ENCODE results near the gene F7. TPM values are rescaled to one million over a fixed set of nuclear protein-coding genes. Genes with fewer than 3 reads are reported as not detected.
"Not testable (repeated sequence)": the region's sequence is repeated elsewhere in the genome, so short reads cannot be mapped to it uniquely, and the experiment has no call there.

The F7 gene
- polyA plus RNA-seq, 4 donors = 0.24 to 45.3 TPM; not detected in 2

DNA sequence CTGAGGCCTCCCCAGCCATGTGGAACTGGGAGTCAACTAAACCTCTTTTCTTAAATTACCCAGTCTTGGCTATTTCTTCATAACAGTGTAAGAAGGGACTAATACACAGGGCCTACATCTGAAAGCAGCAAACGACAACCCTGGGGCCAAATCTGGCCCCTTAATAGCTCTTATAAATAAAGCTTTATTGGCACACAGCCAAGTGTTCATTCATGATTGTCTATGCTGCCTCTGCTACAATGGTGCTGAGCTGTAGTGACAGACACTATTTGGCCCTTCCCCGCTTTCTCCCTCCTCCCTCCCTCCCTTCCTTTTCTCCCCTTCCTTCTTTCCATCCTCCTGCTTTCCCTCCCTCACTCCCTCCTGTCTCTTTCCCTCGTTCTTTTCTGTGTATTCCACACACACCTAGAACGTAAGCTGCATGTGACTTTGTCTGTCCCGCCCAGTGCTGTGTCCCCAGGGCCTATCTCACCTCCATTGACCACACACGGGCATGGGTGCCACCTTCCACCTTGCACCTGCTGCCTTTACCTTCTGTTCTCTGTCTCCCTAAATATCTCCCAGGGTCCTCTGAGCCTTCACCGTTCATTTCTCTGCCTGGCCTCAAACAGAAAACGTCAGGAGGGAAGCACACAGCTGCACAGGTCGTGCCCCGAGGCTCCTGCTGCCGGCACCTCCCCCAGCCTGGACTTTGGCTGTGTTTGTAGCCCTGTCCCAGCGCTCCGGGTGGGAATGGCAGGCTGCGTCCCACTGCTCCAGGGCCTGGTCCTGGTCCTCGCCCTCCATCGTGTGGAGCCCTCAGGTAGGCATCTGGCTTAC lies 52.5 kb downstream of the F7 start, which contains the start of gene PROZ:
Gene PROZ, plus strand, starts transcription at position 720 of the 819 bp plus-strand sequence. Its CDS starts 13 bp downstream, at position 733.
- peaks cover 0 to 17% (median 0%) of the 10 kb centered on the region in 3 donors for H3K4me1 ChIP-seq (ENCODE audit: control insufficient read depth in 3 of 3, insufficient read depth in 2 of 3, low read depth in 1 of 3, low read length in 2 of 3)
- WGBS, 3 donors = 25 to 50% (median 34%) methylated on average over 16 of the region's 16 CpGs
- H3K9me3 ChIP-seq (ENCODE audit: control insufficient read depth in 2 of 2, insufficient read depth in 1 of 2, low read depth in 1 of 2, low read length in 1 of 2) = no peaks in the 10 kb centered on the region
- peaks cover 0 to 16% (median 4%) of the 10 kb centered on the region in 3 donors for H3K27me3 ChIP-seq (ENCODE audit: control insufficient read depth in 3 of 3, insufficient read depth in 3 of 3, low read length in 3 of 3)
- FAIRE-seq (no peak), DNase-seq (peak; percentile 50 to 64)
- no peak within 1 kb of the TSS for H3K27ac ChIP-seq (ENCODE audit: low read depth in 1 of 3, low read length in 2 of 3)
- no peaks in the 10 kb centered on the region for H3K36me3 ChIP-seq (ENCODE audit: control insufficient read depth in 3 of 3, insufficient read depth in 2 of 3, low read depth in 1 of 3, low read length in 3 of 3)
- no peak within 1 kb of the TSS for H3K4me3 ChIP-seq (ENCODE audit: low read depth in 1 of 3, low read length in 3 of 3)

DNA sequence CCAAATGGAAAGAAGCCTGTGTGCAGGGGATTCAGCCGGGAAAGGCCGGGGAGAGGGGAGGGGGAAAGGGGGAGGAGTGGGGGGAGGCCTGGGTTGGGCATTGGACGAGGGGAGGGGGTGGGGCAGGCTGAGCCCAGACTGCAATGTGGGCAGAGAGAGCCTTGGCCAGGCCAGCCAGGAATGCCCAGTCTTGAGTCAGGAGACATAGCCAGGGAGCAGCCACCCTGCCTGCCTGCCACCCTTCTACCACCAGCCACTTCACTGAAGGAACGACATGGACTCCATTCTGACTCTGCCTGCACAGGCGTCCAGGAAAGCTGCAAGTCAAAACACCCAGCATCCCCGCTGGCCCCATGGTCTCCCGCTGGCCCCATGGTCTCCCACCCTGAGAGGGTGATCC lies 53.4 kb downstream of the F7 start:
- FAIRE-seq = no peak
- H3K4me3 ChIP-seq (ENCODE audit: low read depth in 1 of 3, low read length in 3 of 3) = no peak overlapping the region

DNA sequence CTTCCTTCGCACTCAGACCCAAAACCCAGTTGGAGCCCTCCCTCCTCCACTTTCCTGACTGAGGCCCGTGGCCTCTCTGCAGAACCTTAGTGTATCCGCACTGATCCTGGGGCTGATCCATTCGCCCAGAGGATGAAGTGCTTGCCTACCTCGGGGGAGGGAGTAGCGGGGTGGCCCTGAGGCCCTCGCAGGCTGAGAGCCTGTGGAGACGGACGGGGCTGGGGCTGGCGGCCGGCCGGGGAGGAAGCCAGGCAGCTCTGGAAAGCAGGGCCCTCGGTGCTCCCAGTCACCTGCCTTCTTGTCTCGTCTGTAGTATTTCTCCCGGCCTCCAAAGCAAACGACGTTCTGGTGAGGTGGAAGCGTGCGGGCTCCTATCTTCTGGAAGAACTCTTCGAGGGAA lies 54.1 kb downstream of the F7 start:
- peaks cover 0 to 22% (median 8%) of the 10 kb centered on the region in 3 donors for H3K27me3 ChIP-seq (ENCODE audit: control insufficient read depth in 3 of 3, insufficient read depth in 3 of 3, low read length in 3 of 3)
- H3K27ac ChIP-seq (ENCODE audit: low read depth in 1 of 3, low read length in 2 of 3) = no peak overlapping the region
- no peak for DNase-seq
- H3K4me1 ChIP-seq (ENCODE audit: control insufficient read depth in 3 of 3, insufficient read depth in 2 of 3, low read depth in 1 of 3, low read length in 2 of 3) = peaks cover 0 to 13% (median 0%) of the 10 kb centered on the region in 3 donors
- 81 to 82% (median 82%) methylated on average over 20 of the region's 20 CpGs for WGBS, 3 donors
- no peaks in the 10 kb centered on the region for H3K36me3 ChIP-seq (ENCODE audit: control insufficient read depth in 3 of 3, insufficient read depth in 2 of 3, low read depth in 1 of 3, low read length in 3 of 3)
- H3K4me3 ChIP-seq (ENCODE audit: low read depth in 1 of 3, low read length in 3 of 3) = no peak overlapping the region
- H3K9me3 ChIP-seq (ENCODE audit: control insufficient read depth in 2 of 2, insufficient read depth in 1 of 2, low read depth in 1 of 2, low read length in 1 of 2) = no peaks in the 10 kb centered on the region
- FAIRE-seq = no peak

More for the DNA sequence above, 53.4 kb downstream of the F7 start:
- no peak overlapping the region for H3K27ac ChIP-seq (ENCODE audit: low read depth in 1 of 3, low read length in 2 of 3)
- H3K36me3 ChIP-seq (ENCODE audit: control insufficient read depth in 3 of 3, insufficient read depth in 2 of 3, low read depth in 1 of 3, low read length in 3 of 3) = no peaks in the 10 kb centered on the region
- WGBS, 3 donors = 72 to 78% (median 76%) methylated on average over 7 of the region's 7 CpGs
- peaks cover 0 to 22% (median 8%) of the 10 kb centered on the region in 3 donors for H3K27me3 ChIP-seq (ENCODE audit: control insufficient read depth in 3 of 3, insufficient read depth in 3 of 3, low read length in 3 of 3)
- no peaks in the 10 kb centered on the region for H3K9me3 ChIP-seq (ENCODE audit: control insufficient read depth in 2 of 2, insufficient read depth in 1 of 2, low read depth in 1 of 2, low read length in 1 of 2)
- no peak for DNase-seq
- peaks cover 0 to 13% (median 0%) of the 10 kb centered on the region in 3 donors for H3K4me1 ChIP-seq (ENCODE audit: control insufficient read depth in 3 of 3, insufficient read depth in 2 of 3, low read depth in 1 of 3, low read length in 2 of 3)

DNA sequence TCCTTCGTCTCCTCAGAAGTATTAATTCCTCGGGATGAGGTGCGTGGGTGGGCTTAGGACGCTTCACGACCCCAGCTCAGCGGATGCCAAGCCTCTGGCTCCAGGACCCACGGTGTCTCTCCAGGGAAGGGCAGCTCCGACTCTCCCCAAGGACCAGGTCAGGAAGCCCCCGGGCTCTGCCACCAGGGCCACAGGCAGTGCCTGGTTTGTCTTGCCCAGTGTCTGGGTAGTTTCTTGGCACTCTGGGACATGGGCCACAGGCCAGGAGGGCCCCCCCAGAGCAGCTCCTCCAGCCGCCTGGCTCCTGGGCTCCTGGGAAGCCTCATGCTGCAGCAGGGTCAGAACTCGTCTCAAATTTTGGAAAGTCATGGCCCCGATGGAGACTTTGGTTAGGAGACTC lies 55.4 kb downstream of the F7 start:
- peaks cover 0 to 22% (median 8%) of the 10 kb centered on the region in 3 donors for H3K27me3 ChIP-seq (ENCODE audit: control insufficient read depth in 3 of 3, insufficient read depth in 3 of 3, low read length in 3 of 3)
- FAIRE-seq = no peak

DNA sequence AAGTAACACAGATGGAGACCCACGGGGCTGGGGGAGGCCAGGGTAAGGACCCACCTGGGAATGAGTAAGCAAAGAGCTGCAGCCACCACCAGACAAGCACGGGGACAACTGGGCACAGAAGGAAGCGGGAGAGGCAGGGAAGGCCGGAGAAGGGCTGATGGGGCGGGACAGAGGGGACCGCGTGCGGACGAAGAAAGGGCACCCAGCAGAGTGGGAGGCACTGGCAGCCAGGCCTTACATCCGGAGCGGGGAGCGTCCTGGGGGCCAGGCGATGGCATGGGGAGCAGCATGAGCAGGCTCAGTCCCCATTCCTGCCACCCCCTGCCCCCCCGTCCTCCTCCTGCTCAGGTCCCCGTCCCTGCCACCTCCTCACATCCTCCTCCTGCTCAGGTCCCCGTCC lies 55.8 kb downstream of the F7 start:
- no peak for DNase-seq
- Histone ChIP-seq H3K27me3 (ENCODE audit: control insufficient read depth in 3 of 3, insufficient read depth in 3 of 3, low read length in 3 of 3) (peaks cover 0 to 22% (median 8%) of the 10 kb centered on the region in 3 donors), H3K4me3 (ENCODE audit: low read depth in 1 of 3, low read length in 3 of 3) (no peak overlapping the region), H3K9me3 (ENCODE audit: control insufficient read depth in 2 of 2, insufficient read depth in 1 of 2, low read depth in 1 of 2, low read length in 1 of 2) (no peaks in the 10 kb centered on the region), H3K4me1 (ENCODE audit: control insufficient read depth in 3 of 3, insufficient read depth in 2 of 3, low read depth in 1 of 3, low read length in 2 of 3) (peaks cover 0 to 13% (median 0%) of the 10 kb centered on the region in 3 donors), H3K27ac (ENCODE audit: low read depth in 1 of 3, low read length in 2 of 3) (no peak overlapping the region), H3K36me3 (ENCODE audit: control insufficient read depth in 3 of 3, insufficient read depth in 2 of 3, low read depth in 1 of 3, low read length in 3 of 3) (no peaks in the 10 kb centered on the region)
- WGBS, 3 donors = 37 to 50% (median 38%) methylated on average over 15 to 16 of the region's 16 CpGs
- FAIRE-seq = no peak

More for the DNA sequence above, 55.4 kb downstream of the F7 start:
- Histone ChIP-seq H3K9me3 (ENCODE audit: control insufficient read depth in 2 of 2, insufficient read depth in 1 of 2, low read depth in 1 of 2, low read length in 1 of 2) (no peaks in the 10 kb centered on the region), H3K36me3 (ENCODE audit: control insufficient read depth in 3 of 3, insufficient read depth in 2 of 3, low read depth in 1 of 3, low read length in 3 of 3) (no peaks in the 10 kb centered on the region), H3K4me1 (ENCODE audit: control insufficient read depth in 3 of 3, insufficient read depth in 2 of 3, low read depth in 1 of 3, low read length in 2 of 3) (peaks cover 0 to 13% (median 0%) of the 10 kb centered on the region in 3 donors), H3K27ac (ENCODE audit: low read depth in 1 of 3, low read length in 2 of 3) (no peak overlapping the region), H3K4me3 (ENCODE audit: low read depth in 1 of 3, low read length in 3 of 3) (no peak overlapping the region)
- 70 to 78% (median 77%) methylated on average over 12 of the region's 12 CpGs for WGBS, 3 donors
- DNase-seq = no peak

DNA sequence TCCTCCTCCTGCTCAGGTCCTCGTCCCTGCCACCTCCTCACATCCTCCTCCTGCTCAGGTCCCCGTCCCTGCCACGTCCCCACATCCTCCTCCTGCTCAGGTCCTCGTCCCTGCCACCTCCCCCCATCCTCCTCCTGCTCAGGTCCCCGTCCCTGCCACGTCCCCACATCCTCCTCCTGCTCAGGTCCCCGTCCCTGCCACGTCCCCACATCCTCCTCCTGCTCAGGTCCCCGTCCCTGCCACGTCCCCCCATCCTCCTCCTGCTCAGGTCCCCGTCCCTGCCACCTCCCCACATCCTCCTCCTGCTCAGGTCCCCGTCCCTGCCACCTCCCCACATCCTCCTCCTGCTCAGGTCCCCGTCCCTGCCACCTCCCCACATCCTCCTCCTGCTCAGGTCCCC lies 56.4 kb downstream of the F7 start:
- DNase-seq; FAIRE-seq; H3K4me3 ChIP-seq (ENCODE audit: low read depth in 1 of 3, low read length in 3 of 3); H3K9me3 ChIP-seq (ENCODE audit: control insufficient read depth in 2 of 2, insufficient read depth in 1 of 2, low read depth in 1 of 2, low read length in 1 of 2); H3K27ac ChIP-seq (ENCODE audit: low read depth in 1 of 3, low read length in 2 of 3); H3K36me3 ChIP-seq (ENCODE audit: control insufficient read depth in 3 of 3, insufficient read depth in 2 of 3, low read depth in 1 of 3, low read length in 3 of 3): not testable (repeated sequence)
- H3K4me1 ChIP-seq (ENCODE audit: control insufficient read depth in 3 of 3, insufficient read depth in 2 of 3, low read depth in 1 of 3, low read length in 2 of 3) = peaks cover 0 to 16% (median 0%) of the 10 kb centered on the region in 3 donors
- peaks cover 0 to 22% (median 8%) of the 10 kb centered on the region in 3 donors for H3K27me3 ChIP-seq (ENCODE audit: control insufficient read depth in 3 of 3, insufficient read depth in 3 of 3, low read length in 3 of 3)
- 18 to 30% (median 19%) methylated on average over 7 to 12 of the region's 13 CpGs for WGBS, 3 donors

DNA sequence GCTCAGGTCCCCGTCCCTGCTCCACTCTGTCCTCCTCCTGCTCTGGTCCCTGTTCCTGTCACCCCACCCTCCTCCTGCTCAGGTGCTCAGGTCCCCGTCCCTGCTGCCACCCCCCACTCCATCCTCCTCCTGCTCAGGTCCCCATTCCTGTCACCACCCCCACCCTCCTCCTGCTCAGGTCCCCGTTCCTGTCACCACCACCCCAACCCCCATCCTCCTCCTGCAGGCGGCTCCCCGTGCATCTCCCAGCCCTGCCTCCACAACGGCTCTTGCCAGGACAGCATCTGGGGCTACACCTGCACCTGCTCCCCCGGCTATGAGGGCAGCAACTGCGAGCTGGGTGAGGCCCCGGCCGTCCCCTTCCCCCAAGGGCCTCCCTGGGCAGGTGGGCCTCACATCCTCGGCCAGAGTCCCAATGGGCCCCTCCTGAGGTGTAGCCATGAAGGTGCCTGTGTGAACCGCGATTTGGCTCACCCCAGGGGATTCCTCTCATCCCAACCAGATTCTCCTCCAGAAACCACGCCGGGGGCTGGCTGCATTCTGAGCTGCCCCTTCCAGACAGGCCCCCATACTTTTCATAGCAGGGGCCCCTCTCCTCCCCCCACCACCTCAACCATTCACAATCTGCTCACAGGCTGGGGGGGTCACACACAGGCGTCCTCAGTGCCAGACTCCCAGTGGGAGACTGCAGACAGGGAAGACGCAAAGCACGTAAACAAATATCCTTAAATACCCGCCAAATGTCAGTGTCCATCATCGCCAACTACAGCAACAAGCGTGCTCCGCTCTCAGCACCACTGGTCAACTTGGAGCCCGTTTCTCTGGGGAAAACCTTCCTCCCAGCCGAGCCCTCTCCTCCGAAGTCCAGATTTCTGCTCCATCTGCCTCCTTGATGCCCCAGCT lies 57.4 kb downstream of the F7 start:
- FAIRE-seq (no peak), DNase-seq (no peak)
- 21 to 32% (median 29%) methylated on average over 25 of the region's 25 CpGs for WGBS, 3 donors
- peaks cover 0 to 3% of the 10 kb centered on the region in 2 donors for H3K9me3 ChIP-seq (ENCODE audit: control insufficient read depth in 2 of 2, insufficient read depth in 1 of 2, low read depth in 1 of 2, low read length in 1 of 2)
- H3K27me3 ChIP-seq (ENCODE audit: control insufficient read depth in 3 of 3, insufficient read depth in 3 of 3, low read length in 3 of 3) = peaks cover 0 to 22% (median 8%) of the 10 kb centered on the region in 3 donors
- peaks cover 0 to 14% (median 0%) of the 10 kb centered on the region in 3 donors for H3K4me1 ChIP-seq (ENCODE audit: control insufficient read depth in 3 of 3, insufficient read depth in 2 of 3, low read depth in 1 of 3, low read length in 2 of 3)
- no peak overlapping the region for H3K27ac ChIP-seq (ENCODE audit: low read depth in 1 of 3, low read length in 2 of 3)
- no peak overlapping the region for H3K4me3 ChIP-seq (ENCODE audit: low read depth in 1 of 3, low read length in 3 of 3)
- H3K36me3 ChIP-seq (ENCODE audit: control insufficient read depth in 3 of 3, insufficient read depth in 2 of 3, low read depth in 1 of 3, low read length in 3 of 3) = peaks cover 0 to 3% (median 0%) of the 10 kb centered on the region in 3 donors

DNA sequence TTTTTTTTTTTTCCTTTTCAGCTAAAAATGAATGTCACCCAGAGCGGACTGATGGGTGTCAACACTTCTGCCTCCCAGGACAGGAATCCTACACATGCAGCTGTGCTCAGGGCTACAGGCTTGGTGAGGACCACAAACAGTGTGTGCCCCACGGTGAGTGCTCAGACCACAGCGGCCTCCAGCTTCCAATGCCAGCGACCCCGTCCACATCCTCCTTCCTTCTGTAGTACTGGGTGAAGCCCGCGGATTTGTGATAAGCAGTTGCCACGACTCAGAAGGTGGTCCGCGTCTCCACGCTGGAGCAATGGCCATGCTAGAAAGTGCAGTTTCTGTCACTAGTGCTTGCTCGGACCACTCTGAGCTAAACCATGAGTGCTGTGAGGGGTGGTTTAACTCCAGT lies 58.9 kb downstream of the F7 start:
- Histone ChIP-seq H3K27ac (ENCODE audit: low read depth in 1 of 3, low read length in 2 of 3) (no peak overlapping the region), H3K9me3 (ENCODE audit: control insufficient read depth in 2 of 2, insufficient read depth in 1 of 2, low read depth in 1 of 2, low read length in 1 of 2) (peaks cover 0 to 3% of the 10 kb centered on the region in 2 donors), H3K36me3 (ENCODE audit: control insufficient read depth in 3 of 3, insufficient read depth in 2 of 3, low read depth in 1 of 3, low read length in 3 of 3) (peaks cover 0 to 10% (median 0%) of the 10 kb centered on the region in 3 donors), H3K4me3 (ENCODE audit: low read depth in 1 of 3, low read length in 3 of 3) (no peak overlapping the region), H3K4me1 (ENCODE audit: control insufficient read depth in 3 of 3, insufficient read depth in 2 of 3, low read depth in 1 of 3, low read length in 2 of 3) (peaks cover 0 to 8% (median 0%) of the 10 kb centered on the region in 3 donors), H3K27me3 (ENCODE audit: control insufficient read depth in 3 of 3, insufficient read depth in 3 of 3, low read length in 3 of 3) (peaks cover 0 to 22% (median 8%) of the 10 kb centered on the region in 3 donors)
- 75 to 89% (median 88%) methylated on average over 12 of the region's 12 CpGs for WGBS, 3 donors
- no peak for DNase-seq
- no peak for FAIRE-seq
